GM19239 (cell line): Measurements from ENCODE around the gene CMTM8.
"Not testable (repeated sequence)": the region's sequence is repeated elsewhere in the genome, so short reads cannot be mapped to it uniquely, and the experiment has no call there.

Experiments
- DNase-seq: peaks from one replicate; pipeline ENCODE4 v3.0.0; 2011; ENCODE audit warnings: low spot score; ENCODE audit not compliant: insufficient read length
- FAIRE-seq: peaks from 2 replicates; lab custom pipeline; 2011; peaks lifted over from hg19 to GRCh38; lab: Jason Lieb, UNC

CMTM8 gene

GRCh38 chr3:32367442-32367841 lies 129.0 kb downstream of the CMTM8 start:
- FAIRE-seq (no peak), DNase-seq (no peak)

GRCh38 chr3:32371461-32372212 lies 133.2 kb downstream of the CMTM8 start:
- no peak for FAIRE-seq
- no peak for DNase-seq

DNA sequence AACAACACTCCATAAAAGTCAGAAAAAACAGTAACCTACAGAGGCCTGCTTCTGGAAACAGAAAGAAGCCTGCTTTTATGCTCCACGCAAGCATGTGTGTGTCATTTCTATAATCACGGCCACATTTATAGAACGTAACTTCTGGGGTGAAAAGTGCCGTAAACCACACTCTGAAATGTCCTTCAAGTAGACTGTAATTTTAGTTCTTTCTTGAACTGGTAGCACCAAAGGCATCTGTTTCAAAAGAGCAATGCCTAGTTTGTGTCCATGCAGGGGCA lies 133.7 kb downstream of the CMTM8 start:
- DNase-seq (no peak), FAIRE-seq (peak; percentile 53)

GRCh38 chr3:32373276-32373675 lies 134.8 kb downstream of the CMTM8 start:
- FAIRE-seq: no peak
- no peak for DNase-seq

DNA sequence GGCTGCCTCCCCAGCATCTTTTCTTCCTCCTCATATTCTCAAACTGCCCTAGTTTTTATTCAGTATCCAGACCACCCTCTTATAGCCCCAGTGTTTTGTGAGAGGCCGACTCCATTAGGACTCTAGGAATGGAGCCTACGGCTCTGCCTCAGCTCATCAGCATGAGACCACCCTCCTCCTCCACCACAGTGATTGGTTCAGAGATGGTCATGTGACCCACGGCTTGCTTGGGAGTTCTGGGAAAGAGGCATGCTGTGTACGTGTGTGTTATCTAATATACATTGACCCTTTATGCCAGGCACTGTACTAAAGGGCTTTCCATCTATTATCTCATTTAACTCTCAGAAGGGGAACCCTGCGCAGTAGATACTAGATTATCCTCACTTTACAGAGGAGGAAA lies 135.4 kb downstream of the CMTM8 start:
- FAIRE-seq (no peak), DNase-seq (no peak)

- DNase-seq (peak; percentile 26), FAIRE-seq (peak; percentile 93)
Measured at GRCh38 chr3:32374788-32375595, 136.5 kb downstream of the CMTM8 start.

DNA sequence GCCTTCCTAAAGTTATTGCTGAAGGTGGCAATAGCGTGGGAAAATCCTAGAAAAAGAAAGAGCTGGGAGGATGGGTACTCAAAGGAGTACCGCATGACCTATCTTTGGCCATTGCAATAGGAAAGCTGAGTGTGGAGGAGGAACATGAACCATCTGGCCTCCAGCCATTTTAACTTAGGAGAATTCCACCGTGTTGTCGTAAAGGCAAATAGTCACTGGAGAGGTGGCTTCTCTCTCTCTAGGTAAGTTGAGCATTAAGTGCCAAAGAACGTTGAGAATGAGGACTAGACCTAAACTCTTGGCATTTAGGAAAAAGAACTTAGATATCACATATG lies 137.1 kb downstream of the CMTM8 start:
- DNase-seq: no peak

GRCh38 chr3:32376115-32376514 lies 137.6 kb downstream of the CMTM8 start:
- FAIRE-seq (no peak), DNase-seq (no peak)

More for the DNA sequence above, 137.1 kb downstream of the CMTM8 start:
- no peak for FAIRE-seq

DNA sequence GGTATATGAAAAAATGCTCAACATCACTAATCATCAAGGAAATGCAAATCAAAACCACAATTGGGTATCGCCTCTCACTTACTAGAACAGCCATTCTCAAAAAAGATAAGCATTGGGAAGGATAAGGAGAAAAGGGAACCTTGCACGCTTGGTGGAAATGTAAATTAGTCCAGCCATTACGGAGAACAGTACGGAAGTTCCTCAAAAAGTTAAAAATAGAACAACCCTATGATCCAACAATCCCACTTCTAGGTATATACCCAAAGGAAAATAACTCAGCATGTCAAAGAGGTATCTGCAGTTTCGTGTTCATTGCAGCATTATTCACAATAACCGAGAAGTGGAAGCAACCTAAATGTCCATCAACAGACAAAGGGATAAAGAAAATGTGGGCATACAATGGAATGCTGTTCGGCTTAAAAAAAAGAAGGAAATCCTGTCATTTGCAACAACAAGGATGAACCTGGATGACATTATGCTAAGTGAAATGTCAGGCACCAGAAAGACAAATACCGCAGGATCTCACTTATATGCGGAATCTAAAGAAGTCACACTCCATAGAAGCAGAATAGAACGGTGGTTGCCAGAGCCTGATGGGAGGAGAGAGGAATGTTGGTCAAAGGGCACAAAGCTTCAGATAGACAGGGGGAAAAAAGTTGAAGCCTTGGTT lies 141.5 kb downstream of the CMTM8 start:
- FAIRE-seq: no peak
- no peak for DNase-seq

- DNase-seq (no peak), FAIRE-seq (no peak)
Measured at GRCh38 chr3:32381922-32382321, 143.4 kb downstream of the CMTM8 start.

- DNase-seq (no peak), FAIRE-seq (no peak)
Measured at GRCh38 chr3:32383136-32383711, 144.7 kb downstream of the CMTM8 start.

- no peak for FAIRE-seq
- no peak for DNase-seq
Measured at GRCh38 chr3:32384938-32385337, 146.5 kb downstream of the CMTM8 start.

GRCh38 chr3:32387512-32387911 lies 149.0 kb downstream of the CMTM8 start:
- DNase-seq (no peak), FAIRE-seq (no peak)

- not testable (repeated sequence) for DNase-seq, FAIRE-seq
Measured at GRCh38 chr3:32389577-32389976, 151.1 kb downstream of the CMTM8 start.

- FAIRE-seq (no peak), DNase-seq (no peak)
Measured at GRCh38 chr3:32391643-32392535, 153.4 kb downstream of the CMTM8 start, which contains the start of gene CMTM7. TSS of gene CMTM7 (plus strand) at chr3:32391853. CDS start at chr3:32391907, 54 bp downstream.

DNA sequence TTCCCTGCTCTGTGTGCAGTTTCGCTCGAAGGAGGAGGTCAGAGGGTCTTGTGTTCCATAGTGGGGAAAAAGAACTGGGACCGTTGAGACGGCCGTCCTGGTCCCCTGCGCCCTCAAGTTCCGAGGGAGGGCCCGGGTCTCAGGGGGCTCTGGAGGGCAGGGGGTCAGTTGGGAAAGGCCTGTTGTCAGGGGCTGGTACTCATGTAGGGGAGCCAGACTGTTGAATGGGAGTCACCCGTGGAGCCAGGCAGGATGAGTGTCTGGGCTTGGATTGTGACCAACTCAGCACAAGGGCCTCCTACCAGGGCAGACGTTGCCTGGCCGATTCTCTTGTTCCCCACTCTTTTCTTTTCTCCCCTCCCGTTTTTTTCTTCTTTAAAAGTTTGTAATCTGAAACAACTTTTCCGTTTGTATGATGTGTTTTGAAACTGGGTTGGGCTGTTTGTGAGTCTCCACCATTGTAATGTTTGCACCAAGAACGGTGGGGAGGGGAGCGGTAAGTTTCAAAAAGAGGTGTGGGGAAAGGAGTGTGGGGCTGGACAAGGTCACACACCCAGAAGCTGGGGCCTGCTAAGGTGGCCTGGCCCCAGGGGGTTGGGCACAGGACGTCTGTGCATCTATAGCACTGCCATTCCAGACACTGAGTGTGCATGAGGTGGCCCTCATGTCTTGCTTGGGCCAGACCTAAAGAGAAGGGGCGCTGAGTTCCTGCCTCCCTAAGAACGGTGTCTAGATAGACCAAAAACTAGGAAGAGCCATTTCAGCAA lies 154.2 kb downstream of the CMTM8 start:
- DNase-seq (no peak), FAIRE-seq (no peak)

DNA sequence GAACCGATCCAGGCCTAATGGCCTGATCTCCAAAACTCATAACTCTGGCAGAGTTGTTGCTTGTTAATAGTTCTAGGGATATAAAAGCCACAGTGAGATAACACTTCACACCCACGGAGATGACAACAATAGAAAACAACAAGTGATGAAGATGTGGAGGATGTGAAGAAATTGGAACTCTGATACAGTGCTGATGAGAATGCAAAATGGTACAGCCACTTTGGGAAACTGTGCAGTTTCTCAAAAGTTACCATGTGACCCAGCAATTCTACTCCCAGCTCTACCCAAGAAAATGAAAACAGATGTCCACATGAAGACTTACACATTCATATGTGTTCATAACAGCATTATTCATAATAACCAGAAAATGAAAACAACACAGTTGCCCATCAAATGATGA lies 157.0 kb downstream of the CMTM8 start:
- FAIRE-seq (peak; percentile 18), DNase-seq (no peak)

DNA sequence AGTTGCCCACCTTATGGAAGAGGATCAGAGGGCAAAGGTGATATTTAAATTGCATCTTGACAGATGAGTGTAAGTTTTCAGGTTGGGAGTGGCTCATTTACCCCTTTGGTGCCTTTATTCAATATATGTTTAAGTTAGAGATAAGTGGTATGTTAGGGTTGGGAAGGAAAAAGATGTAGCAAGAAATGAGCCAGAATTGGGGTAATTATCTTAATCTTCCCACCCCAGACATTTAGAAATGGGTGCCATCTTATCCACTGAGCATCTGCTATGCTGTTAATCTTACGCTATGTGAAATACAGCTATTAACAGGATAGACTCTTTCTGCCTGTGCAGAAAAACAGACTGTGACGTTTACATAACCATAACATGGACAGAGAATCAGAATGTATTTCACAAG lies 159.5 kb downstream of the CMTM8 start:
- DNase-seq: no peak
- FAIRE-seq: no peak

DNA sequence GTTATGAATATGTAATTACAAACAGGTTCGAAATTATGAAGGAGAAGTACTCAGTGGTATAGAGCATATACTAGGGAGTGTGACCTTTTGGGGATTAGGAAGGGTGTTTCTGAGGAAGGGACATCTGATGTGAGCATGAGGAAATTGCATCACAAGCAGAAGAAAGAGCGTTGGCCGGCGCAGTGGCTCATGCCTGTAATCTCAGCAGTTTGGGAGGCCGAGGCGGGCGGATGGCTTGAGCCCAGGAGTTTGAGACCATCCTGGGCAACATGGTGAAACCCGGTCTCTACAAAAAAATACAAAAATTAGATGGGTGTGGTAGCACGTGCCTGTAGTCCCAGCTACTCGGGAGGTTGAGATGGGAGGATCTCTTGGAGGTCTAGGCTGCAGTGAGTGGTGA lies 160.1 kb downstream of the CMTM8 start:
- DNase-seq (no peak), FAIRE-seq (no peak)
